ENCODE results near the gene PTPDC1.

GRCh38 chr9:94097788-94098414 is 13.6 kb downstream of the PTPDC1 start:
- TF ChIP-seq CTCF (IDR thresholded peaks at IDR 0.05) (no peak), POLR2A (IDR thresholded peaks at IDR 0.05) (no peak)
